ENCODE results near the gene RGS6.

DNA sequence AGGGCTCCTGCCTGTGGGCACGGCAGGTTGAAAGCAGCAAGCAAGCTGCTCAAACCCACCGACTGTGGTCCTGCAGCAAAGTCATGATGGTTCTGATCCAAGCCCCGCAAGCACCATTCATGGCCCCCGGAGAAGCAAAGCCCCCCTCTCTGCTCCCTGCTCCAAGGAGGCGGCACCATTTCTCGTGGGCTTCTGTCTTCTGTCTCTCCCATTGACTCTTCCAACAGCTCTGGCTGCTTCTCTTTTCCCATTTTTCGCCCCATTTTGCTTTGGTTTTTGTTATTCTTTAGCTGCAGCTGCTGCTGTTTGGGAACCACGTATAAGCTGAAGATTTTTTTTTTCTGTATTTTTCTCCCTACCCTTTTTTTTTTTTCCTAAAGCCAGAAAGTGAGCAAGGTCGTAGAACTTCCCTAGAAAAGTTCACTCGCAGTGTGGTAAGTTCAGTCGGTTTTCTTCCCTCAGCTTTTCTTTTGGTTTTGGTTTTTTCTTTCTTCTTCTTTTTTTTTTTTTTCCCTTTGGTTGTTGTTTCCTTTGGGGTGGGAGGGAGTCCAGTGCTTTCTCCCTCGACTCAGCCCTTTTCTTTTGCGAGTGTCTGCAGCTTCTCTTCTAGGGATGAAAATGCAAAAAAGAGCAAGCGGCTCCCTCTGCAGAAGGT, 607.6 kb downstream of the RGS6 start:
- TF ChIP-seq CTCF (conservative IDR thresholded peaks at IDR 0.05; ENCODE audit: low read depth, low read length) (no peak), USF2 (IDR thresholded peaks at IDR 0.05; ENCODE audit: low read depth, low read length) (no peak), BHLHE40 (IDR thresholded peaks at IDR 0.05; ENCODE audit: low read depth, low read length) (no peak), POLR2A (IDR thresholded peaks at IDR 0.05; ENCODE audit: low read depth, low read length) (no peak), RAD21 (IDR thresholded peaks at IDR 0.05; ENCODE audit: low read length) (no peak), SMC3 (IDR thresholded peaks at IDR 0.05; ENCODE audit: low read depth, low read length) (no peak), MXI1 (IDR thresholded peaks at IDR 0.05; ENCODE audit: borderline replicate concordance, low read depth, low read length) (no peak), CEBPB (IDR thresholded peaks at IDR 0.05; ENCODE audit: low read depth, low read length) (no peak), RFX5 (IDR thresholded peaks at IDR 0.05; ENCODE audit: low read depth, low read length) (no peak)
